ENCODE data around the gene GIPC3.
"Not testable (repeated sequence)": the region's sequence is repeated elsewhere in the genome, so short reads cannot be mapped to it uniquely, and the experiment has no call there.

- TF ChIP-seq EZH2, CTCF, EZH2phosphoT487 (IDR thresholded peaks at IDR 0.05): not testable (repeated sequence)
These were observed 15.2 kb upstream of the GIPC3 start for GRCh38 chr19:3570042-3570441.

Data from neural progenitor cell (in vitro differentiated cells).